ENCODE results near the gene ATG2B. TPM values are rescaled to one million over a fixed set of nuclear protein-coding genes. Genes with fewer than 3 reads are reported as not detected.

ATG2B gene
- polyA plus RNA-seq, 2 of the 4 experiments (the other 2 are of a cell fraction): 7.1 to 17.0 TPM

DNA sequence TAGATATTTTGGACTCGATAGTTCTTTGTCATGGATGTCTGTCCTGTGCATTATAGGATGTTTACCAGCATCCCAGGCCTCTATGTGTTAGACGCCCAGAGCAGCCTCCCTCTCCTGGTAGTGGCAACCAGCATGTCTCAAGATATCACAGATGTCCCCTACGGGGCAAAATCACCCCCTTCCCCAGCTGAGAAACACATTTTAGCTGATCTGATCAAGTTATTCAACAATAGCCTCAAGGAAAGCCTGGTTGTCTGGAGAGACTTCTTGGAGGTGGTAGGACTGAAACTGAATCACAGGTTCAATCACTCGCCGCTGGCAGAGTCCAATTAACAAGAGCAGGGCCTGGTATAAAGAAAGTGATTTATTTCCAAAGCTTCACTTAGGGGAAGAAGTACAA, 89.5 kb downstream of the ATG2B start (continued):
- TF ChIP-seq, protein P1, sequence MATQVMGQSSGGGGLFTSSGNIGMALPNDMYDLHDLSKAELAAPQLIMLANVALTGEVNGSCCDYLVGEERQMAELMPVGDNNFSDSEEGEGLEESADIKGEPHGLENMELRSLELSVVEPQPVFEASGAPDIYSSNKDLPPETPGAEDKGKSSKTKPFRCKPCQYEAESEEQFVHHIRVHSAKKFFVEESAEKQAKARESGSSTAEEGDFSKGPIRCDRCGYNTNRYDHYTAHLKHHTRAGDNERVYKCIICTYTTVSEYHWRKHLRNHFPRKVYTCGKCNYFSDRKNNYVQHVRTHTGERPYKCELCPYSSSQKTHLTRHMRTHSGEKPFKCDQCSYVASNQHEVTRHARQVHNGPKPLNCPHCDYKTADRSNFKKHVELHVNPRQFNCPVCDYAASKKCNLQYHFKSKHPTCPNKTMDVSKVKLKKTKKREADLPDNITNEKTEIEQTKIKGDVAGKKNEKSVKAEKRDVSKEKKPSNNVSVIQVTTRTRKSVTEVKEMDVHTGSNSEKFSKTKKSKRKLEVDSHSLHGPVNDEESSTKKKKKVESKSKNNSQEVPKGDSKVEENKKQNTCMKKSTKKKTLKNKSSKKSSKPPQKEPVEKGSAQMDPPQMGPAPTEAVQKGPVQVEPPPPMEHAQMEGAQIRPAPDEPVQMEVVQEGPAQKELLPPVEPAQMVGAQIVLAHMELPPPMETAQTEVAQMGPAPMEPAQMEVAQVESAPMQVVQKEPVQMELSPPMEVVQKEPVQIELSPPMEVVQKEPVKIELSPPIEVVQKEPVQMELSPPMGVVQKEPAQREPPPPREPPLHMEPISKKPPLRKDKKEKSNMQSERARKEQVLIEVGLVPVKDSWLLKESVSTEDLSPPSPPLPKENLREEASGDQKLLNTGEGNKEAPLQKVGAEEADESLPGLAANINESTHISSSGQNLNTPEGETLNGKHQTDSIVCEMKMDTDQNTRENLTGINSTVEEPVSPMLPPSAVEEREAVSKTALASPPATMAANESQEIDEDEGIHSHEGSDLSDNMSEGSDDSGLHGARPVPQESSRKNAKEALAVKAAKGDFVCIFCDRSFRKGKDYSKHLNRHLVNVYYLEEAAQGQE (IDR thresholded peaks at IDR 0.05): no peak
- TF ChIP-seq RFX5 (IDR thresholded peaks at IDR 0.05): no peak

DNA sequence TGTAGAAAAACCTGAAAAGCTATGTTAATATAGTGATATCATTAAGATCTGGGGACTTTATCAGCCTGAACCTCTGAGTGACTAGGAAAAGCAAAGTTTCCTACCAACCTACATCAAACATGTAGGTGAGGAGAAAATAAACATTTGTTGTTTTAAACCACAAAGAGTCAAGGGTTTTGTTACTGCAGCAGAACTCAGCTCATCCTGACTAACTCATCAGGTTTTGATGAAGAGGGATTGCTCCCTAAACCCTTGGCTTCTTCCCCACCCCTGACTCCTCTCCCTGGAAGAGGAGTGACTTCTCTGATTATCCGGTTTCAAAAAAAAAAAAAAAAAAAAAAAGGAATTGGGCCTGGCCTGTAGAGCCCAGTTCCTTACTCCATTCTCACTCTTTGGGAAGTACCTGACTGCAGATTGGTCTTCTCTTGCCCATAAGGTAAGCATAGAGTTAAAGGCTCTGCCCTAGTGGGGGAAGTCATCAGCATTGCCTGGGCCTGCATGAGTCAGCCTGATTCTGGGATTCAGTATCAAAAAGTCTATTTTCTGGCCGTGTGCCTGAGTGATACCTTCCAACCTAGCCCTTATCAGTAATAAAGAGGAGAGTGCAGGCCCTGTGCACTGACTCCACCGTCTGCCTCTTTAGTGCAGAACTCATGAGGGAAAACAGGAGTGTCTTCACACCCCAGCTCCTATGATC, 90.2 kb downstream of the ATG2B start:
- FAIRE-seq: no peak
- Histone ChIP-seq H3K4me1 (peaks cover 50% of the 10 kb centered on the region), H3K4me3 (no peak overlapping the region), H3K9me3 (peaks cover 29% of the 10 kb centered on the region), H3K4me2 (peak overlapping the region; percentile 30; the same call in 2 of the 3 replicates), H3K27ac (peak overlapping the region; percentile 69 to 92; a peak in 5 of 6 replicates)
- peak in 1 of 2 experiments; percentile 66 for DNase-seq (ENCODE audit: low read depth in 1 of 2, low spot score in 1 of 2)
- ChIA-PET CTCF (interaction anchor here (0.7 to 18.7 kb wide), 9 partner anchors 11 to 274 kb away, joined by 3 to 486 read pairs (median 42); partner anchors contain the start of genes BDKRB1 and BDKRB2), POLR2A (interaction anchor here (0.7 kb wide), 2 partner anchors 70 to 122 kb away, joined by 4 to 7 read pairs; no protein-coding TSS in a partner anchor)
- WGBS (ENCODE audit: missing lambda C conversion rate): 11% methylated on average over 3 of the region's 3 CpGs
- peak in 1 of 2 experiments; percentile 54; a peak in 3 of 6 replicates for ATAC-seq
- TF ChIP-seq MAZ (IDR thresholded peaks at IDR 0.05; ENCODE audit: borderline replicate concordance, low read depth, low read length): no peak
- TF ChIP-seq EHF (CRISPR knock-in tag; IDR thresholded peaks at IDR 0.05): no peak
- TF ChIP-seq EP300 (IDR thresholded peaks at IDR 0.05): no peak
- no peak for TF ChIP-seq RARB (CRISPR knock-in tag; IDR thresholded peaks at IDR 0.05)
- peak; percentile 22; the same call in 1 of the 3 replicates for TF ChIP-seq SMC3 (IDR thresholded peaks at IDR 0.05)
- no peak for TF ChIP-seq MAFK (IDR thresholded peaks at IDR 0.05; ENCODE audit: partially characterized antibody)
- peak; percentile 58; the same call in 1 of the 2 replicates for TF ChIP-seq JUNB (IDR thresholded peaks at IDR 0.05)
- TF ChIP-seq KDM5A (IDR thresholded peaks at IDR 0.05): no peak
- no peak for TF ChIP-seq RFX5 (IDR thresholded peaks at IDR 0.05)
- no peak for TF ChIP-seq CEBPB (IDR thresholded peaks at IDR 0.05)
- TF ChIP-seq PHF8 (IDR thresholded peaks at IDR 0.05; ENCODE audit: borderline replicate concordance, low read depth): no peak
- peak; percentile 22 to 46; a peak in 3 of 5 replicates for TF ChIP-seq RAD21 (conservative IDR thresholded peaks at IDR 0.05 in 1 of 2, IDR thresholded peaks at IDR 0.05 in 1 of 2)
- TF ChIP-seq, protein P2, sequence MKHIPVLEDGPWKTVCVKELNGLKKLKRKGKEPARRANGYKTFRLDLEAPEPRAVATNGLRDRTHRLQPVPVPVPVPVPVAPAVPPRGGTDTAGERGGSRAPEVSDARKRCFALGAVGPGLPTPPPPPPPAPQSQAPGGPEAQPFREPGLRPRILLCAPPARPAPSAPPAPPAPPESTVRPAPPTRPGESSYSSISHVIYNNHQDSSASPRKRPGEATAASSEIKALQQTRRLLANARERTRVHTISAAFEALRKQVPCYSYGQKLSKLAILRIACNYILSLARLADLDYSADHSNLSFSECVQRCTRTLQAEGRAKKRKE (CRISPR knock-in tag; IDR thresholded peaks at IDR 0.05; ENCODE audit: low read depth): no peak
- TF ChIP-seq HOXB13 (CRISPR knock-in tag; IDR thresholded peaks at IDR 0.05; ENCODE audit: low read depth): no peak
- TF ChIP-seq, protein P3, sequence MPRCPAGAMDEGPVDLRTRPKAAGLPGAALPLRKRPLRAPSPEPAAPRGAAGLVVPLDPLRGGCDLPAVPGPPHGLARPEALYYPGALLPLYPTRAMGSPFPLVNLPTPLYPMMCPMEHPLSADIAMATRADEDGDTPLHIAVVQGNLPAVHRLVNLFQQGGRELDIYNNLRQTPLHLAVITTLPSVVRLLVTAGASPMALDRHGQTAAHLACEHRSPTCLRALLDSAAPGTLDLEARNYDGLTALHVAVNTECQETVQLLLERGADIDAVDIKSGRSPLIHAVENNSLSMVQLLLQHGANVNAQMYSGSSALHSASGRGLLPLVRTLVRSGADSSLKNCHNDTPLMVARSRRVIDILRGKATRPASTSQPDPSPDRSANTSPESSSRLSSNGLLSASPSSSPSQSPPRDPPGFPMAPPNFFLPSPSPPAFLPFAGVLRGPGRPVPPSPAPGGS (IDR thresholded peaks at IDR 0.05): no peak
- TF ChIP-seq GATA3 (IDR thresholded peaks at IDR 0.05; ENCODE audit: borderline replicate concordance): no peak; the same call in 1 of the 2 replicates
- TF ChIP-seq, protein P4, sequence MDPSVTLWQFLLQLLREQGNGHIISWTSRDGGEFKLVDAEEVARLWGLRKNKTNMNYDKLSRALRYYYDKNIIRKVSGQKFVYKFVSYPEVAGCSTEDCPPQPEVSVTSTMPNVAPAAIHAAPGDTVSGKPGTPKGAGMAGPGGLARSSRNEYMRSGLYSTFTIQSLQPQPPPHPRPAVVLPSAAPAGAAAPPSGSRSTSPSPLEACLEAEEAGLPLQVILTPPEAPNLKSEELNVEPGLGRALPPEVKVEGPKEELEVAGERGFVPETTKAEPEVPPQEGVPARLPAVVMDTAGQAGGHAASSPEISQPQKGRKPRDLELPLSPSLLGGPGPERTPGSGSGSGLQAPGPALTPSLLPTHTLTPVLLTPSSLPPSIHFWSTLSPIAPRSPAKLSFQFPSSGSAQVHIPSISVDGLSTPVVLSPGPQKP (IDR thresholded peaks at IDR 0.05; ENCODE audit: low read depth, low read length): no peak
- TF ChIP-seq JUN (IDR thresholded peaks at IDR 0.05): no peak
- TF ChIP-seq BHLHE40 (IDR thresholded peaks at IDR 0.05; ENCODE audit: low read depth, low read length): no peak
- no peak for TF ChIP-seq ZFP36 (IDR thresholded peaks at IDR 0.05; ENCODE audit: borderline replicate concordance, partially characterized antibody)
- TF ChIP-seq FOXS1 (CRISPR knock-in tag; IDR thresholded peaks at IDR 0.05): no peak
- peak; percentile 50 for TF ChIP-seq FOSL2 (IDR thresholded peaks at IDR 0.05)
- TF ChIP-seq FOSL2 (CRISPR knock-in tag; IDR thresholded peaks at IDR 0.05): no peak
- TF ChIP-seq, protein P5, sequence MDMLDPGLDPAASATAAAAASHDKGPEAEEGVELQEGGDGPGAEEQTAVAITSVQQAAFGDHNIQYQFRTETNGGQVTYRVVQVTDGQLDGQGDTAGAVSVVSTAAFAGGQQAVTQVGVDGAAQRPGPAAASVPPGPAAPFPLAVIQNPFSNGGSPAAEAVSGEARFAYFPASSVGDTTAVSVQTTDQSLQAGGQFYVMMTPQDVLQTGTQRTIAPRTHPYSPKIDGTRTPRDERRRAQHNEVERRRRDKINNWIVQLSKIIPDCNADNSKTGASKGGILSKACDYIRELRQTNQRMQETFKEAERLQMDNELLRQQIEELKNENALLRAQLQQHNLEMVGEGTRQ (IDR thresholded peaks at IDR 0.05): no peak
- TF ChIP-seq CBX2 (IDR thresholded peaks at IDR 0.05; ENCODE audit: borderline replicate concordance, low read depth): no peak
- no peak for TF ChIP-seq NFE2L2 (conservative IDR thresholded peaks at IDR 0.05; ENCODE audit: low read length)
- TF ChIP-seq, protein P6, sequence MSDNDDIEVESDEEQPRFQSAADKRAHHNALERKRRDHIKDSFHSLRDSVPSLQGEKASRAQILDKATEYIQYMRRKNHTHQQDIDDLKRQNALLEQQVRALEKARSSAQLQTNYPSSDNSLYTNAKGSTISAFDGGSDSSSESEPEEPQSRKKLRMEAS (IDR thresholded peaks at IDR 0.05): no peak; the same call in 1 of the 2 replicates
- no peak for TF ChIP-seq ZC3H11A (IDR thresholded peaks at IDR 0.05)
- TF ChIP-seq, protein P7, sequence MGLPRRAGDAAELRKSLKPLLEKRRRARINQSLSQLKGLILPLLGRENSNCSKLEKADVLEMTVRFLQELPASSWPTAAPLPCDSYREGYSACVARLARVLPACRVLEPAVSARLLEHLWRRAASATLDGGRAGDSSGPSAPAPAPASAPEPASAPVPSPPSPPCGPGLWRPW (IDR thresholded peaks at IDR 0.05): no peak
- TF ChIP-seq SREBF2 (IDR thresholded peaks at IDR 0.05): no peak
